Right atrium auricular region (tissue), 2 donors: ENCODE measurements around the gene CCDC149. TPM values are rescaled to one million over a fixed set of nuclear protein-coding genes. Genes with fewer than 3 reads are reported as not detected.

Experiments
- DNase-seq: peaks from one replicate; pipeline ENCODE4 v3.0.0-alpha.2; 2019; ENCODE audit warnings: low spot score
- H3K27ac ChIP-seq, 2 donors: fragments of 200-600 bp; sonication (generic); 1 replicate in 1 of 2; 2 replicates in 1 of 2; pipeline ENCODE4 v1.5.1; 2016 to 2019
- H3K27me3 ChIP-seq, 2 donors: fragments of 200-600 bp; sonication (generic); one replicate each; pipeline versions ENCODE4 v1.5.1 to v1.6.0; 2017 to 2019
- H3K36me3 ChIP-seq: fragments of 200-600 bp; sonication (generic); one replicate; pipeline ENCODE4 v1.5.1; 2016
- H3K4me1 ChIP-seq, 2 donors: fragments of 200-600 bp; sonication (generic); one replicate each; pipeline versions ENCODE4 v1.5.1 to v1.6.0; 2017 to 2019
- H3K4me3 ChIP-seq, 2 donors: fragments of 200-600 bp; sonication (generic); 1 replicate in 1 of 2; 2 replicates in 1 of 2; pipeline ENCODE4 v1.5.1; 2017 to 2019; ENCODE audit warnings: mild to moderate bottlenecking in 1 of 2, moderate library complexity in 1 of 2
- H3K9me3 ChIP-seq, 2 donors: fragments of 200-600 bp; sonication (generic); one replicate each; pipeline ENCODE4 v1.5.1; 2019
- CTCF ChIP-seq, 2 donors: fragments of 200-600 bp; sonication (generic); IDR thresholded peaks; one replicate each; pipeline ENCODE4 v1.5.1; 2019; ENCODE audit warnings: antibody characterized with exemption in 2 of 2
- total RNA-seq, 2 donors: library from RNA; depleted of rRNA; stranded (reverse); fragments of >200 nt; gene quantifications; one replicate each; pipeline ENCODE4 v1.1.0, GENCODE V29; 2016

Gene CCDC149
- total RNA-seq, 2 donors from 2014 or later: 6.7 to 7.0 TPM

GRCh38 chr4:24775032-24775605 lies 137.7 kb downstream of the CCDC149 start:
- Histone ChIP-seq H3K9me3 (no peaks in the 10 kb centered on the region), H3K4me1 (peaks cover 0 to 5% of the 10 kb centered on the region in 2 donors), H3K36me3 (no peaks in the 10 kb centered on the region), H3K27ac (no peak overlapping the region), H3K4me3 (no peak overlapping the region), H3K27me3 (no peaks in the 10 kb centered on the region)
- no peak for TF ChIP-seq CTCF (IDR thresholded peaks at IDR 0.05)
- no peak for DNase-seq

- Histone ChIP-seq H3K9me3 (no peaks in the 10 kb centered on the region), H3K27me3 (no peaks in the 10 kb centered on the region), H3K4me1 (peaks cover 0 to 5% of the 10 kb centered on the region in 2 donors), H3K36me3 (no peaks in the 10 kb centered on the region), H3K27ac (no peak overlapping the region), H3K4me3 (no peak overlapping the region)
- TF ChIP-seq CTCF (IDR thresholded peaks at IDR 0.05): no peak
- DNase-seq: no peak
These were observed 138.4 kb downstream of the CCDC149 start for GRCh38 chr4:24774452-24774851.

GRCh38 chr4:24772952-24773351 lies 139.9 kb downstream of the CCDC149 start:
- no peak for TF ChIP-seq CTCF (IDR thresholded peaks at IDR 0.05)
- no peak for DNase-seq
- H3K9me3 ChIP-seq: no peaks in the 10 kb centered on the region

GRCh38 chr4:24772061-24772705 lies 140.7 kb downstream of the CCDC149 start:
- no peak for TF ChIP-seq CTCF (IDR thresholded peaks at IDR 0.05)
- no peaks in the 10 kb centered on the region for H3K36me3 ChIP-seq
- H3K4me1 ChIP-seq: no peaks in the 10 kb centered on the region
- no peak overlapping the region for H3K27ac ChIP-seq
- no peaks in the 10 kb centered on the region for H3K9me3 ChIP-seq
- H3K4me3 ChIP-seq: no peak overlapping the region
- no peak for DNase-seq
- no peaks in the 10 kb centered on the region for H3K27me3 ChIP-seq

More at GRCh38 chr4:24772952-24773351, 139.9 kb downstream of the CCDC149 start:
- Histone ChIP-seq H3K4me1 (no peaks in the 10 kb centered on the region), H3K36me3 (no peaks in the 10 kb centered on the region), H3K27ac (no peak overlapping the region), H3K4me3 (no peak overlapping the region), H3K27me3 (no peaks in the 10 kb centered on the region)

GRCh38 chr4:24771241-24771640 lies 141.6 kb downstream of the CCDC149 start:
- TF ChIP-seq CTCF (IDR thresholded peaks at IDR 0.05): no peak
- H3K9me3 ChIP-seq: no peaks in the 10 kb centered on the region
- no peak overlapping the region for H3K4me3 ChIP-seq
- H3K4me1 ChIP-seq: no peaks in the 10 kb centered on the region
- H3K27me3 ChIP-seq: no peaks in the 10 kb centered on the region
- DNase-seq: no peak
- H3K27ac ChIP-seq: no peak overlapping the region
- no peaks in the 10 kb centered on the region for H3K36me3 ChIP-seq

GRCh38 chr4:24770667-24771066 lies 142.2 kb downstream of the CCDC149 start:
- no peak overlapping the region for H3K4me3 ChIP-seq
- H3K9me3 ChIP-seq: no peaks in the 10 kb centered on the region
- no peak overlapping the region for H3K27ac ChIP-seq
- no peaks in the 10 kb centered on the region for H3K27me3 ChIP-seq
- H3K36me3 ChIP-seq: no peaks in the 10 kb centered on the region
- DNase-seq: no peak
- TF ChIP-seq CTCF (IDR thresholded peaks at IDR 0.05): no peak
- no peaks in the 10 kb centered on the region for H3K4me1 ChIP-seq
